Fibroblast of peridontal ligament (primary cell): Measurements from ENCODE around the gene EDC3.
A peak's percentile ranks its signal among the peaks of the same experiment; 100 is the strongest.
"Not testable (repeated sequence)": the region's sequence is repeated elsewhere in the genome, so short reads cannot be mapped to it uniquely, and the experiment has no call there.

Source experiments
- DNase-seq: peaks from one replicate; pipeline ENCODE4 v3.0.0-alpha.2; 2010; ENCODE audit errors: extremely low read depth

EDC3 gene

GRCh38 chr15:74709892-74710291, 14.1 kb upstream of the EDC3 start:
- DNase-seq = no peak

- DNase-seq = peak; percentile 11
Observed at GRCh38 chr15:74709011-74709410, 13.2 kb upstream of the EDC3 start.

DNA sequence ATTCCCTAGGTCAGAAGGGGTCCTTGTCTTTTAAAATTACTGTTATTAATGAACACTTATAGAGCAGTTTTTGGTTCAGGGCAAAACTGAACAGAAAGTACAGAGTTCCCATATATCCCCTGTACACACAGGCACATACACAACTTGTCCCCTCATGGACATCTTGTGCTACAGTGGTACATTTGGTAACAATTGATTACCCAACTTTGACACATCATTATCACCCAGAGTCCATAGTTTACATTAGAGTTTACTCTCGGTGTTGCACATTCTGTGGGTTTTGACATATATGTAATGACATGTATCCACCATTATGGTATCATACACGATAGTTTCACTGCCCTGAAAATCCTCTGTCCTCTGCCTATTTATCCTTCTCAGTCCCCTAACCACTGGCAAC, 984 bp upstream of the EDC3 start:
- no peak for DNase-seq

GRCh38 chr15:74696398-74696729, 540 bp upstream of the EDC3 start:
- no peak for DNase-seq

GRCh38 chr15:74692327-74692726, 3.5 kb downstream of the EDC3 start:
- no peak for DNase-seq

DNA sequence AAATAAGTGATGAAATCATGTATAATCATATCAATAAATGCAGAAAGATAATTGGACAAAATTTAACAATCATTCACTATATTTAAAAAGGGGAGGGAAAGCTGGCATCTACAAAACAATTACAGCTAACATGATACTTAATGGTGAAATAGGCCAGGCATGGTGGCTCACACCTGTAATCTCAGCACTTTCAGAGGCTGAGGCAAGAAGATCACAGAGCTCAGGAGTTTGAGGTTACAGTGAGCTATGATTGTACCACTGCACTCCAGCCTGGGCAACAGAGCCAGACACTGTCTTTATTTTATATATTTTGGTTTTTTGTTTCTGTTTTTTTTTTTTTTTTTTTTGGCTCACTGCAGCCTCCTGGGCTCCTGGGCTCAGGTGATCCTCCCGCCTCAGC, 12.1 kb downstream of the EDC3 start:
- no peak for DNase-seq

GRCh38 chr15:74682954-74683353, 12.9 kb downstream of the EDC3 start:
- no peak for DNase-seq

DNA sequence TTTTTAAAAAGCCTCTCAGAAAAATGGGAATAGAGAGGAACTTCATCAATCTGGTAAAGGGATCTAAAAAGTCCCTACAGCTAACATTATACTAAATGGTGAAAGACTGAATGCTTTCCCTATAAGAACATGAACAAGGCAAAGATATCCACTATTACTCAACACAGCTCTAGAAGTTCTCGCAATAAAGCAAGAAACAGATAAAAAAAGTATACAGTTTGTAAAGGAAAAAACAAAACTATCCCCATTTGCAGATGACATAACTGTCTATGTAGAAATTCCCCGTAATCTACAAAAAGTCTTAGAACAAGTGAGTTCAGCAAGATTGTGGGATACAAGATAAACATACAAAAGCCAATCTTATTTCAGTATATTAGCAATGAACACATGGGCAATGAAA, 15.4 kb downstream of the EDC3 start:
- DNase-seq = peak; percentile 6

- DNase-seq = no peak
Observed at GRCh38 chr15:74676801-74677200, 19.0 kb downstream of the EDC3 start.

DNA sequence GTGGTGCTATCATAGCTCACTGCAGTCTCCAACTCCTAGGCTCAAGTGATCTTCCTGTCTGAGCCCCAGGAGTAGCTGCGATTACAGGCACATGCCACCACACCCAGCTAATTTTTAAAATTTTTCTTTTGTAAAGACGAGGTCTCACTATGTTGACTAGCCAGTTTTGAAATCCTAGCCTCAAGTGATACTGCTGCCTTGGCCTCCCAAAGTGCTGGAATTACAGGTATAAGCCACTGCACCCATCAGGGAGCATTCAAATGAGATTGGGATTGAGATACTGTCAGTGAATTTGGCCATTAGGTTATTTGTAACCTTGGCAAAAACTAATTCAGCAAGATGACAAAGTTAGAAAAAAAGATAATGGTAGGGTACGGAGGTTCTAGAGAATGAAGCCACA, 21.7 kb downstream of the EDC3 start:
- no peak for DNase-seq

- no peak for DNase-seq
Observed at GRCh38 chr15:74669627-74670026, 26.2 kb downstream of the EDC3 start.

DNA sequence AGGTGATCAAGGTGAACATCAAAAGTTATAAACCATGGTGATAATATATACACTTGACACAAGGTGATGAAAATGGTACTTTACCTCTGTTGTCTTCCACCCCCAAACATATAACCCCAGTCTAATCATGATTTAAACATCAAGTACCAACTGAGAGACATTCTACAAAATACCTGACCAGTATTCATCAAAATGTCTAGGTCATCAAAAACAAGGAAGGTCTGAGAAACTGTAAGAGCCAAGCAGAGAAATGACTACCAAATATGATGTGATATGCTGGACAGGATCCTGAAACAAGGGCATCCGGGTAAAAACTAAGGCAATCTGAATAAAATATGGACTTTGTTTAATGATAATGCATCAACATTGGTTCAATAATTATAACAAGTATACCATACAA, 27.8 kb downstream of the EDC3 start:
- DNase-seq = no peak

- no peak for DNase-seq
Observed at GRCh38 chr15:74664670-74665069, 31.2 kb downstream of the EDC3 start.

GRCh38 chr15:74664028-74664616, 31.7 kb downstream of the EDC3 start:
- no peak for DNase-seq

GRCh38 chr15:74663303-74664027, 32.4 kb downstream of the EDC3 start:
- DNase-seq = no peak

DNA sequence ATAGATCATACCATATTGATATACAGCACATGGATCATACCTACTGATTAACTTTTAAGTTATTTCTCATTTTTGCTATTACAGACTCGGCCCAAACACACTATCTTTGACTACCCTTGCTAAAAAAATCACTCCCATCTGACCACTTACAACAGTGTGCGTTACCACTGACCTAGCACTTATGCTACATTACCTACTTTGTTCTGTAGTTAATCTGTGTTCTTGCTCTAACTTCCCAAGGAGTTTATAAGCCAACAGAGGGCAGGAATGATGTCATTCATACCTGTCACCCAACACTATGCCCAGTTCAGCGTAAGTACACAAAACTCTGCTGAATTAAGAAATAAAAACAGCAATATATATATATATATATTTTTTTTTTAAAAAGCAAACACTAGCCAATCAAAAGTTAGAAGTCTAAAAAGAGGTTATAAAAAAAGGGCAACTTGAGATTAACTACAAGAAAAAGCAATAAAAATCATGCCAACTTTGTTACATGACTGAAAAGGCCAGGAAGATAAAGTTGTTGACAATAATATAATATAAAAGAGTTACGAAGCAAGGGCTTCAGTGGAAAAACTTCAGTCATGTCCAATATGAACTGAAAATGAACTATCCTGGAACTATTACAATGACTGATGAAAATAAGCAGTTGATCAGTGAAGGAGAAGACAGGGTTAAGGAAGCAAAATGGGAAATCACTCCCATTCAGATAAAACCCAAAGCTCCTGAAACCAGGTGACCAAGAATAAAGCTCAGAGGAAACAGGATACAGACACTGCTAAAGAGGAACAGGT, 33.6 kb downstream of the EDC3 start:
- no peak for DNase-seq

GRCh38 chr15:74661280-74661679, 34.5 kb downstream of the EDC3 start:
- not testable (repeated sequence) for DNase-seq

GRCh38 chr15:74657846-74658245, 38.0 kb downstream of the EDC3 start:
- no peak for DNase-seq

DNA sequence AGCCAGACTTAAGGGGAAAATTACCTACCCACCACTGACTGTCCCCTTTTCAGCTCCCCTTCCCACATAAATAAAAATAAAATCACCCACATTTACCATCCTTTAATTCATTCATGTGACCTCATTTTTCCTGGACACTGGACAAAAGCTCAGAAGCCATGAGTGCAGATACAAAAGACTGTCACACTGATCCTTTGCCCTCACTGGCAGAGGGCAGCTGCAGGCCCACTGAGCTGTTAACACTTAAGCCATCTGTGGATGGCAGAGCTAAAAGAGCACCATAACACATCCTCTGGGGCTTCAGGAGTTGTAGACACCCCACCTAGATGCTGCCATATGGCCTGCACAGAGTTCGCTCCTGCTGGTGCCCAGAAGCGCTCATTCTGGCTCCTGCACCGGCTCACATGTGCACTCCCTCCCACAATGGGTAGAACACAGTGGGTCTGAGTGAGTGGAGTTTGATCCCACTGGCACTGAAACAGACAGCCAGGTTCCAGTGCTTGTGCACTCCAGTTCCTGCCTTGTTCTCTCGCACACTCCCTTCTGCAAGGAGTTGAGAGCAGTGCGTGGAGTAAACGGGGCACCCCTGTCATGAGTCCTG, 38.8 kb downstream of the EDC3 start:
- DNase-seq = no peak

DNA sequence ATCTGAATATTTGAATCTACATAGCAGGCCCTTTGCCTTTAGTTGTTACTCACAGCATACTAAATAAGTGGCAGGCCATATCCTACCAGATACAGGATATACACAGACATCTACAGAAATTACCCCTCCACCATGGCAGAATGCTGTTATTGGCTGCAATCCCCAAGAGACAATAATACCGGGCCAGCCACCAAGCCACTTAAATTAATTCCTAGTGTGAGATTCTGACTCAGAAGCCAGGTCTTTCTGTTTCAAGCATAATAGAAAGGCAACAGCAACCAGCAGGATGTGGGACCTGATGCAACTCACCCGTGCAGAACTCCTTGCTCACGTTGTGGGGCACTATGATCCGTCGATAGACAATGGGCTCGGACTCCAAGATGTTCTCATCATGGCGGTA, 40.4 kb downstream of the EDC3 start:
- DNase-seq = no peak

- DNase-seq = peak; percentile 79
Observed at GRCh38 chr15:74653426-74654102, 42.3 kb downstream of the EDC3 start.

DNA sequence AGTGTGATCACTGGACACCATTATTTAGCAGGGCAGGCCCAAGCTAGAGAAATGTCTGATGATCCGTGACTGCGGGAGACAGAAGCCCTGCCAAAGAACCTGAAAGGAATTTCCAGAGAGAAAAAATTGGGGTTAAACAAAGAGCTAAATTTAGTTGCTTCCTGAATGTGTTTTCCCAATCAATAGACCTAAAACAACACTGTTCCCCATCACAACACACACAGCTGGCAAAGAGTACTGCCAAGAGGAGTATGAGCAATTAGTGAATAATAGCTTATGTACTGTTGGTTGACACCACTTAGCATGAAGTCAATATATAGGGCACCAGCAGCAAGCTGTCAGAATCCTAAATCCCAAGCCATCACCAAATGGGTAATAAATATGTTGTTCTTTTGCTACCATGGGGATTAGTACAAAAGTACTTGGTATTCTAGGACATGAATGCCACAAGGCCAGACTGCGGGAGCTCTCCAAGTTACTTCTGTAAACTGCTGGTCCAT, 44.5 kb downstream of the EDC3 start:
- no peak for DNase-seq
